Measurements from ENCODE around the gene AP1AR.

- TF ChIP-seq CTCF (IDR thresholded peaks at IDR 0.05) (no peak), POLR2AphosphoS5 (IDR thresholded peaks at IDR 0.05) (no peak), POLR2A (IDR thresholded peaks at IDR 0.05; ENCODE audit: low read depth) (no peak)
Observed at GRCh38 chr4:112190684-112191083, 40.9 kb upstream of the AP1AR start.

Measured in esophagus muscularis mucosa (tissue), 3 donors.